Melanocyte of skin (primary cell): ENCODE data around the gene GSTA5. TPM values are rescaled to one million over a fixed set of nuclear protein-coding genes. Genes with fewer than 3 reads are reported as not detected.

Experiments used
- total RNA-seq, 2 donors: library from RNA; depleted of rRNA; stranded (reverse); fragments of >200 nt; gene quantifications; 2 replicates each; pipeline ENCODE4 v1.2.3, GENCODE V29; 2012

The GSTA5 gene
- total RNA-seq = not detected

DNA sequence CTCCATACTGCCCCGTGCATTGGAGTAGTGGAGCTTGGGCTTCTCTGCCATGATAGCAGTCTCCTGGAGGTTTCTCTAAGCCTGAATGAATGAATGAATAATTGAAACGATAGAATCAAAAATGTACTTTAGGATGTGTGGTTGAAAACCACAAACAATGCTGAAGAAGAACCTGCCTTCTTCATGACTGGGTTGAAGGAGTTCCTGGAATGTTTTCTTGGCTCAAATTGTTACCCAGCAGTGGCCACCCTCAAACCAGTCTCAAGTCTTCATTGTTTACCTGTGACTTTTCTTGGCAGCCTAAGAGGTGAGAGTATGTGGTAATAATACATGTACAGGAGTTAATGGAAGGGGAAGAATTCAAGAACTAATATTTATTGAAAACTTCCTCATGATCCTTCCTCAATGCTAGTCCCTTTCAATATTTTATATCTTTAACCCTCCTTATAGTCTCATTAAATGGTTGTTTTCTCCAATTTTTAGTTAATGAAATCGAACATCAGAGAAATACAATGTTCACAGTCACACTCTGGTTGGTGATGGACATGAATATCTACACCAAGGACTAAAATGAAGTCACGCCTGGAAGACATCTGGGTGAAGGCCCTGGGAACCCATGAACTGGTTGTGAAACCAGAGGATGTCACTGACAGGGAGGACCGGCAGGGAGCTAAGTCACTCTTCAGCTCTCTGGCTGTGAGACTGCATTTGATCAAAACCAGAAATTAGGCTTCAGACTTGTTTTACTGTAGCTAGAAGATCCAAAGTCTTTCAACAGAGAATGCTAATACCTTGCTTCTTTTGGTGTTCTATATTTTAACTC lies at the start of gene GSTA5:
GSTA5 (minus strand) TSS at position 51 of the 823 bp plus-strand sequence.

DNA sequence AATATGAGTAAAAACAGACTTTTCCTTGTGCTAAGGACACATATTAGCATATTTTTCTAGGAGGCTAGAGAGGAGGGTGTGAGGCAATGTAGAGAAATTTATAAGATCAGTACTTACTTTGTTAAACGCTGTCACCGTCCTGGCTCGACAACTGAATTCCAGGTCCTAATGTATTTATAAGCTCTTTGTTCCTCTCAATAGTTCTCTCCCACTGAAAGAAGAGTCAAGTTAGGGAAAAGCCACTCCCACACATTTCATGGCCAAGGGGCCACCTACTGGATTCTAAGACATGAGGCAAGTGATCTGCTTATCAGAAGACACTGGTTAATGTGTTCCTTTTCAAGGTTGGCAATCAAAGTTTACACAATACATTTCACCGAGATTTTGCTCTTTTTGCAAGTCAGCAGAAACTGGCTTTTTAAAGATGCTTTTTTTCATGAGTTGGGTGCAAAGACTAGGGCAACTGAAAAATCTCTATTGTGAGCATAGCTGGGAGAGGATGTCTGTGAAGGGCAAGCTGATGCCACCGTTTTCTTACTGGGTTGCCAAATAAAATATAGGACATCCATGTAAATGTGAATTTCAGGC lies 36.9 kb downstream of the GSTA5 start, which contains the start of gene GSTA1:
GSTA1 (minus strand) TSS at position 149 of the 588 bp plus-strand sequence. CDS start 4,549 bp downstream, outside the sequence.

Other genes with a start within 250 kb of the GSTA5 start
- gene TMEM14A, start 169.7 kb downstream of the GSTA5 start, total RNA-seq = 10 to 100 TPM; 35.8 to 54.3 TPM
- under 1 TPM in 1 of 2 donors, not detected in 1; under 0.01 TPM for gene GSTA2, start 77.3 kb downstream of the GSTA5 start, total RNA-seq
- gene GSTA1, start 37.0 kb downstream of the GSTA5 start, total RNA-seq = not detected
- not detected for gene GSTA3, start 68.9 kb upstream of the GSTA5 start, total RNA-seq
- gene GSTA4, start 154.5 kb upstream of the GSTA5 start, total RNA-seq = 10 to 100 TPM; 16.0 to 24.1 TPM
- gene CILK1, start 221.0 kb upstream of the GSTA5 start, total RNA-seq = 10 to 100 TPM; 12.7 to 13.1 TPM
- 10 to 100 TPM; 32.6 to 40.6 TPM for gene FBXO9, start 224.6 kb upstream of the GSTA5 start, total RNA-seq